ENCODE data around the gene HNRNPUL1. TPM values are rescaled to one million over a fixed set of nuclear protein-coding genes. Genes with fewer than 3 reads are reported as not detected.

HNRNPUL1 gene
- total RNA-seq, 1 donor from 2014 or later = 244 TPM

DNA sequence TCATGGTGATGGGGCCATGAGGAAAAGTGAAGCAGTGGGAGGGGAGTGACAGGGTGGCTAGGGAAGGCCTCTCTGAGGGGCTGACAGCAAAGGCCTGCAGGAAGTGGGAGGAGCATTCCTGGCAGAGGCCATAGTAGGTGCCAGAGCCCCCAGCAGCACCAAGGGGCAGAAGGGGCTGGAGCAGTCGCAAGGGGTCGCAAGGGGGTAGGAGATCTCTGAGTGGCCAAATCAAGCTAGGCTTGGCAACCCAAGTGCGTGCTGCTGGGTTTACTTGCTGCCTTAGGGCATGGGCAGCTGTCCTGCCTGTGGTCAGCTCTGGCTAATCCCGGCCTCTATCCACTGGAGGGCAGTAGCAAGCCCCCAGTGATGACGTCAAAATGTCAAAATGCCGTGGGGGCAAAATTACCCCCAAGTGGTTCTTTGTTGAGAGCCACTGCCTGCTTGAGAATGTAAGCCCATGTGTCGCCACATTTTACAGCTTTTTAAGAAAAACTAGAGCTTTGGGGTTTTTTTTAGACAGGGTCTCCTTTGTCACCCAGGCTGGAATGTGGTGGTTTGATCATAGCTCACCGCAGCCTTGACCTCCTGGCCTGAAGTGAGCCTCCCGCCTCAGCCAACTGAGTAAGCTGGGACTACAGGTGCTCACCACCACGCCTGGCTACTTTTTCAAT, 57.6 kb downstream of the HNRNPUL1 start:
- peak overlapping the region; percentile 37 for H3K27ac Mint-ChIP-seq
- H3K4me3 Mint-ChIP-seq = no peak overlapping the region
- TF ChIP-seq, protein P1, sequence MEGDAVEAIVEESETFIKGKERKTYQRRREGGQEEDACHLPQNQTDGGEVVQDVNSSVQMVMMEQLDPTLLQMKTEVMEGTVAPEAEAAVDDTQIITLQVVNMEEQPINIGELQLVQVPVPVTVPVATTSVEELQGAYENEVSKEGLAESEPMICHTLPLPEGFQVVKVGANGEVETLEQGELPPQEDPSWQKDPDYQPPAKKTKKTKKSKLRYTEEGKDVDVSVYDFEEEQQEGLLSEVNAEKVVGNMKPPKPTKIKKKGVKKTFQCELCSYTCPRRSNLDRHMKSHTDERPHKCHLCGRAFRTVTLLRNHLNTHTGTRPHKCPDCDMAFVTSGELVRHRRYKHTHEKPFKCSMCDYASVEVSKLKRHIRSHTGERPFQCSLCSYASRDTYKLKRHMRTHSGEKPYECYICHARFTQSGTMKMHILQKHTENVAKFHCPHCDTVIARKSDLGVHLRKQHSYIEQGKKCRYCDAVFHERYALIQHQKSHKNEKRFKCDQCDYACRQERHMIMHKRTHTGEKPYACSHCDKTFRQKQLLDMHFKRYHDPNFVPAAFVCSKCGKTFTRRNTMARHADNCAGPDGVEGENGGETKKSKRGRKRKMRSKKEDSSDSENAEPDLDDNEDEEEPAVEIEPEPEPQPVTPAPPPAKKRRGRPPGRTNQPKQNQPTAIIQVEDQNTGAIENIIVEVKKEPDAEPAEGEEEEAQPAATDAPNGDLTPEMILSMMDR (IDR thresholded peaks at IDR 0.05) = no peak
- POLR2A ChIA-PET = interaction anchor here (1.2 to 3.1 kb wide), 3 partner anchors 30 to 42 kb away, joined by 3 to 14 read pairs (median 11); partner anchors contain the start of genes B9D2 and TGFB1
- H3K27me3 Mint-ChIP-seq = no peaks in the 10 kb centered on the region
- H3K36me3 Mint-ChIP-seq (ENCODE audit: low read depth) = peaks cover 65% of the 10 kb centered on the region
- intact Hi-C loops (cut with micrococcal nuclease) = no loop called here
- peaks cover 55% of the 10 kb centered on the region for H3K4me1 Mint-ChIP-seq
- DNase-seq (no peak), ATAC-seq (ENCODE audit: low read depth) (no peak)
- CTCF ChIA-PET = interaction anchor here (1.0 to 1.8 kb wide), 5 partner anchors 12 to 31 kb away, joined by 4 to 8 read pairs (median 5); partner anchors contain the start of gene CCDC97
- no peaks in the 10 kb centered on the region for H3K9me3 Mint-ChIP-seq

DNA sequence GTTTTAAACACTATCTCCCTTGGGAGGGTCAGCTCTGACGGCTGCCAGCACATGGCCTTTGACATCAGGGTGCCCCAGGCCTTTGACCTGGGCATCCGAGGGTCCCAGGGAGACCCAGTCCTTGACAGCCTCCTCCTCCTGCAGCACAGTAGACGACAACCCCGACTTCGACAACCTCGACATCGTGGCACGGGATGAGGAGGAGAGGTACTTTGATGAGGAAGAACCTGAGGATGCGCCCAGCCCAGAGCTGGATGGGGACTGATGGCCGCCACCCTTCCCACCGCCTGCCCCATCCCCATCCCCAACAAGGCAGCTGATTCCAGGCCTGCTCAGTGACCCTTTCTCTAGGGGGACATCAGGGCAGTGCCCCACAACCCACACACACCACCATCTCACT, 58.3 kb downstream of the HNRNPUL1 start:
- ATAC-seq (ENCODE audit: low read depth) (no peak), DNase-seq (no peak)
- Mint-ChIP-seq H3K36me3 (ENCODE audit: low read depth) (peaks cover 58% of the 10 kb centered on the region), H3K27ac (peak overlapping the region; percentile 13), H3K4me3 (no peak overlapping the region), H3K27me3 (no peaks in the 10 kb centered on the region), H3K9me3 (no peaks in the 10 kb centered on the region), H3K4me1 (peaks cover 55% of the 10 kb centered on the region)
- TF ChIP-seq, protein P1 (IDR thresholded peaks at IDR 0.05) = no peak
- intact Hi-C loops (cut with micrococcal nuclease) = no loop called here
- ChIA-PET CTCF (interaction anchor here (1.0 to 1.8 kb wide), 4 partner anchors 12 to 30 kb away, joined by 4 to 8 read pairs (median 5); partner anchors contain the start of gene CCDC97), POLR2A (interaction anchor here (1.2 to 3.1 kb wide), 5 partner anchors 26 to 545 kb away, joined by 3 to 14 read pairs (median 3); partner anchors contain the start of genes B9D2, RAB4B and TGFB1)

- Mint-ChIP-seq H3K36me3 (ENCODE audit: low read depth) (peaks cover 55% of the 10 kb centered on the region), H3K4me3 (no peak overlapping the region), H3K9me3 (no peaks in the 10 kb centered on the region), H3K27me3 (no peaks in the 10 kb centered on the region), H3K4me1 (peaks cover 60% of the 10 kb centered on the region), H3K27ac (peak overlapping the region; percentile 13)
- CTCF ChIA-PET = interaction anchor here (0.6 to 1.8 kb wide), 3 partner anchors 28 to 232 kb away, joined by 3 to 8 read pairs (median 5); no protein-coding TSS in a partner anchor
- ATAC-seq (ENCODE audit: low read depth) = no peak
- intact Hi-C loops (cut with micrococcal nuclease) = no loop called here
- DNase-seq = no peak
- TF ChIP-seq, protein P1 (IDR thresholded peaks at IDR 0.05) = no peak
- POLR2A ChIA-PET = interaction anchor here (1.2 to 6.2 kb wide), 4 partner anchors 26 to 545 kb away, joined by 3 to 119 read pairs (median 7); partner anchors contain the start of genes RAB4B and TGFB1
Measured at GRCh38 chr19:41323023-41323422, 58.9 kb downstream of the HNRNPUL1 start.

GRCh38 chr19:41323430-41324125, 59.4 kb downstream of the HNRNPUL1 start:
- ChIA-PET CTCF (interaction anchor here (0.6 to 1.1 kb wide), 2 partner anchors 28 to 232 kb away, joined by 3 read pairs; no protein-coding TSS in a partner anchor), POLR2A (interaction anchor here (0.5 to 6.2 kb wide), 4 partner anchors 25 to 546 kb away, joined by 3 to 119 read pairs (median 3); partner anchors contain the start of genes RAB4B and TGFB1)
- no peak for DNase-seq
- Mint-ChIP-seq H3K27ac (peak overlapping the region; percentile 86), H3K27me3 (no peaks in the 10 kb centered on the region), H3K9me3 (no peaks in the 10 kb centered on the region), H3K36me3 (ENCODE audit: low read depth) (peaks cover 55% of the 10 kb centered on the region), H3K4me3 (no peak overlapping the region), H3K4me1 (peaks cover 65% of the 10 kb centered on the region)
- no peak for ATAC-seq (ENCODE audit: low read depth)
- TF ChIP-seq, protein P1 (IDR thresholded peaks at IDR 0.05) = no peak
- intact Hi-C loops (cut with micrococcal nuclease) = no loop called here

All from activated B cell treated with CpG ODN at 0.5 μM for 24 hours (primary cell).